Breast epithelium (tissue), 4 donors: ENCODE measurements around the gene TFF2. TPM values are rescaled to one million over a fixed set of nuclear protein-coding genes. Genes with fewer than 3 reads are reported as not detected.

ENCODE experiments used
- DNase-seq, 2 donors: peaks; one replicate each; pipeline ENCODE4 v3.0.0-alpha.2; 2019; ENCODE audit warnings: low spot score in 2 of 2
- H3K27ac ChIP-seq, 2 donors: fragments of 200-600 bp; sonication (generic) in 1 of 2; one replicate each; pipeline ENCODE4 v1.5.1; 2016 to 2019; ENCODE audit warnings: mild to moderate bottlenecking in 1 of 2
- H3K27me3 ChIP-seq, 2 donors: fragments of 200-600 bp; sonication (generic) in 1 of 2; one replicate each; pipeline versions ENCODE4 v1.5.1 to v1.6.0; 2017 to 2019; ENCODE audit warnings: control low read depth in 1 of 2, mild to moderate bottlenecking in 1 of 2
- H3K36me3 ChIP-seq: fragments of 200-600 bp; one replicate; pipeline ENCODE4 v1.5.1; 2019
- H3K4me1 ChIP-seq, 2 donors: fragments of 200-600 bp; sonication (generic); one replicate each; pipeline ENCODE4 v1.5.1; 2016 to 2019; ENCODE audit warnings: control low read depth in 1 of 2
- H3K4me3 ChIP-seq, 3 donors: fragments of 200-600 bp; sonication (generic); 1 replicate in 2 of 3; 2 replicates in 1 of 3; pipeline ENCODE4 v1.5.1; 2016 to 2019; ENCODE audit warnings: mild to moderate bottlenecking in 3 of 3, moderate library complexity in 2 of 3
- H3K9me3 ChIP-seq, 2 donors: fragments of 200-600 bp; sonication (generic) in 1 of 2; one replicate each; pipeline ENCODE4 v1.5.1; 2016 to 2019; ENCODE audit warnings: control low read depth in 1 of 2
- POLR2A ChIP-seq: fragments of 450-650 bp; IDR thresholded peaks from one replicate; pipeline ENCODE4 v1.6.1; 2016; ENCODE audit warnings: antibody characterized with exemption, mild to moderate bottlenecking, moderate library complexity
- POLR2AphosphoS5 ChIP-seq, 3 donors: sonication (generic); formaldehyde crosslinking; IDR thresholded peaks; one replicate each; pipeline ENCODE4 v1.6.1; 2017; ENCODE audit warnings: antibody characterized with exemption in 3 of 3
- intact Hi-C: fragments of 100-400 bp; cut with DNase I; formaldehyde crosslinking; loops from one replicate; pipeline ENCODE4 v1.15.1; 2023; ENCODE audit warnings: low total_unique reads
- total RNA-seq, 3 donors: library from RNA; depleted of rRNA; stranded (reverse); fragments of >200 nt; gene quantifications; one replicate each; pipeline ENCODE4 v1.1.0, GENCODE V29; 2016
- TF ChIP-seq, protein P1 (sequence below), 3 donors: fragments of 450-650 bp; IDR thresholded peaks; one replicate each; pipeline ENCODE4 v1.5.1; 2016 to 2017; ENCODE audit warnings: antibody characterized with exemption in 3 of 3, mild to moderate bottlenecking in 3 of 3, moderate library complexity in 3 of 3

TFF2 gene
- total RNA-seq, 3 donors from 2014 or later, result not detected

- no peaks in the 10 kb centered on the region for H3K9me3 ChIP-seq
- no peak overlapping the region for H3K4me3 ChIP-seq
- H3K4me1 ChIP-seq, result peaks cover 0 to 5% of the 10 kb centered on the region in 2 donors
- no peaks in the 10 kb centered on the region for H3K27me3 ChIP-seq
- TF ChIP-seq POLR2AphosphoS5 (IDR thresholded peaks at IDR 0.05) (no peak), POLR2A (no peak)
- intact Hi-C loops, result no loop called here
- DNase-seq, result no peak
- H3K27ac ChIP-seq, result peak overlapping the region; percentile 80 to 84
- no peaks in the 10 kb centered on the region for H3K36me3 ChIP-seq
These were observed 40.5 kb upstream of the TFF2 start for GRCh38 chr21:42391297-42391696.

GRCh38 chr21:42390696-42391095 lies 39.9 kb upstream of the TFF2 start:
- Histone ChIP-seq H3K27me3 (no peaks in the 10 kb centered on the region), H3K27ac (peak overlapping the region; percentile 80 to 84), H3K4me1 (peaks cover 0 to 5% of the 10 kb centered on the region in 2 donors), H3K36me3 (no peaks in the 10 kb centered on the region), H3K4me3 (no peak overlapping the region), H3K9me3 (no peaks in the 10 kb centered on the region)
- TF ChIP-seq POLR2AphosphoS5 (IDR thresholded peaks at IDR 0.05) (no peak), POLR2A (no peak)
- TF ChIP-seq, protein P1, sequence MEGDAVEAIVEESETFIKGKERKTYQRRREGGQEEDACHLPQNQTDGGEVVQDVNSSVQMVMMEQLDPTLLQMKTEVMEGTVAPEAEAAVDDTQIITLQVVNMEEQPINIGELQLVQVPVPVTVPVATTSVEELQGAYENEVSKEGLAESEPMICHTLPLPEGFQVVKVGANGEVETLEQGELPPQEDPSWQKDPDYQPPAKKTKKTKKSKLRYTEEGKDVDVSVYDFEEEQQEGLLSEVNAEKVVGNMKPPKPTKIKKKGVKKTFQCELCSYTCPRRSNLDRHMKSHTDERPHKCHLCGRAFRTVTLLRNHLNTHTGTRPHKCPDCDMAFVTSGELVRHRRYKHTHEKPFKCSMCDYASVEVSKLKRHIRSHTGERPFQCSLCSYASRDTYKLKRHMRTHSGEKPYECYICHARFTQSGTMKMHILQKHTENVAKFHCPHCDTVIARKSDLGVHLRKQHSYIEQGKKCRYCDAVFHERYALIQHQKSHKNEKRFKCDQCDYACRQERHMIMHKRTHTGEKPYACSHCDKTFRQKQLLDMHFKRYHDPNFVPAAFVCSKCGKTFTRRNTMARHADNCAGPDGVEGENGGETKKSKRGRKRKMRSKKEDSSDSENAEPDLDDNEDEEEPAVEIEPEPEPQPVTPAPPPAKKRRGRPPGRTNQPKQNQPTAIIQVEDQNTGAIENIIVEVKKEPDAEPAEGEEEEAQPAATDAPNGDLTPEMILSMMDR (IDR thresholded peaks at IDR 0.05), result no peak
- peak in 1 of 2 donors; percentile 63 for DNase-seq
- intact Hi-C loops, result no loop called here

DNA sequence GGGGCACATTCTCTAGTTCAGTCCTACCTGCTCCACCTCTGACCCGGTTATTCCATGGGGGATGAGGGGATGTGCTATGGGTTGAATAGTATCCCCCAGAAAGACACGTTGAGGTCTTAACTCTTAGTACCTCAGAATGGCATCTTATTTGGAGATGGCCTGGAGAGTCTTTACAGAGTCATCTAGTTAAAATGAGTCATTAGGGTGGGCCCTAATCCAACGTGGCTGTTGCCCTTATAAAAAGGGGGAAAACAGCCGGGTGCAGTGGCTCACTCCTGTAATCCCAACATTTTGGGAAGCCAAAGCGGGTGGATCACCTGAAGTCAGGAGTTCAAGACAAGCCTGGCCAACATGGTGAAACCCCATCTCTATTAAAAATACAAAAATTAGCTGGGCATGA lies 39.4 kb upstream of the TFF2 start:
- intact Hi-C loops, result no loop called here
- no peak for DNase-seq
- H3K27ac ChIP-seq, result peak overlapping the region; percentile 80 to 84
- H3K36me3 ChIP-seq, result no peaks in the 10 kb centered on the region
- H3K4me3 ChIP-seq, result no peak overlapping the region
- H3K27me3 ChIP-seq, result no peaks in the 10 kb centered on the region
- peaks cover 0 to 5% of the 10 kb centered on the region in 2 donors for H3K4me1 ChIP-seq
- H3K9me3 ChIP-seq, result no peaks in the 10 kb centered on the region
- TF ChIP-seq POLR2AphosphoS5 (IDR thresholded peaks at IDR 0.05) (no peak), POLR2A (no peak)
- TF ChIP-seq, protein P1 (IDR thresholded peaks at IDR 0.05), result no peak

GRCh38 chr21:42389449-42389835 lies 38.6 kb upstream of the TFF2 start:
- Histone ChIP-seq H3K27me3 (no peaks in the 10 kb centered on the region), H3K4me1 (peaks cover 0 to 5% of the 10 kb centered on the region in 2 donors), H3K36me3 (no peaks in the 10 kb centered on the region), H3K4me3 (peak overlapping the region in 2 of 3 donors; percentile 19 to 46), H3K27ac (peak overlapping the region; percentile 80 to 84), H3K9me3 (no peaks in the 10 kb centered on the region)
- DNase-seq, result peak; percentile 64 to 74
- intact Hi-C loops, result no loop called here
- TF ChIP-seq POLR2A (no peak), POLR2AphosphoS5 (IDR thresholded peaks at IDR 0.05) (no peak)
- TF ChIP-seq, protein P1 (IDR thresholded peaks at IDR 0.05), result no peak

GRCh38 chr21:42388740-42389448 lies 38.1 kb upstream of the TFF2 start:
- intact Hi-C loops, result no loop called here
- DNase-seq, result no peak

More at GRCh38 chr21:42388740-42389448, 38.1 kb upstream of the TFF2 start:
- H3K27ac ChIP-seq, result peak overlapping the region; percentile 80 to 84
- peak overlapping the region in 2 of 3 donors; percentile 19 to 46 for H3K4me3 ChIP-seq
- TF ChIP-seq POLR2AphosphoS5 (IDR thresholded peaks at IDR 0.05) (no peak), POLR2A (no peak)
- TF ChIP-seq, protein P1 (IDR thresholded peaks at IDR 0.05), result no peak
- H3K4me1 ChIP-seq, result peaks cover 0 to 5% of the 10 kb centered on the region in 2 donors
- no peaks in the 10 kb centered on the region for H3K27me3 ChIP-seq
- no peaks in the 10 kb centered on the region for H3K9me3 ChIP-seq
- H3K36me3 ChIP-seq, result no peaks in the 10 kb centered on the region
